ENCODE data around the gene KRT222. TPM values are rescaled to one million over a fixed set of nuclear protein-coding genes. Genes with fewer than 3 reads are reported as not detected.

Gene KRT222
- total and polyA plus RNA-seq, 2 of the 13 experiments (the other 11 are each of a cell fraction or from before 2014, with no cell fraction given), result not detected

GRCh38 chr17:40648384-40648968, 16.5 kb downstream of the KRT222 start (continued):
- TF ChIP-seq TEAD2 (CRISPR knock-in tag; IDR thresholded peaks at IDR 0.05) (no peak), CREB1 (IDR thresholded peaks at IDR 0.05) (no peak), CREB1 (CRISPR knock-in tag; IDR thresholded peaks at IDR 0.05) (no peak), ZBTB7A (CRISPR knock-in tag; IDR thresholded peaks at IDR 0.05) (peak; percentile 7; the same call in 1 of the 2 replicates), ZNF747 (CRISPR knock-in tag; IDR thresholded peaks at IDR 0.05; ENCODE audit: borderline replicate concordance) (0 out of 2 replicates have a peak, but pooled peaks have one; percentile 9), ZFP90 (CRISPR knock-in tag; IDR thresholded peaks at IDR 0.05; ENCODE audit: borderline replicate concordance) (peak; percentile 70; the same call in 1 of the 2 replicates), ZNF276 (CRISPR knock-in tag; IDR thresholded peaks at IDR 0.05; ENCODE audit: low read depth) (peak; percentile 12; the same call in 1 of the 2 replicates), ZNF670 (CRISPR knock-in tag; IDR thresholded peaks at IDR 0.05; ENCODE audit: borderline replicate concordance) (no peak), THAP9 (CRISPR knock-in tag; IDR thresholded peaks at IDR 0.05; ENCODE audit: borderline replicate concordance) (peak; percentile 38; the same call in 1 of the 2 replicates), YEATS2 (CRISPR knock-in tag; IDR thresholded peaks at IDR 0.05; ENCODE audit: borderline replicate concordance) (peak; percentile 59; the same call in 1 of the 2 replicates), ZNF280D (CRISPR knock-in tag; IDR thresholded peaks at IDR 0.05) (no peak), ZNF556 (CRISPR knock-in tag; IDR thresholded peaks at IDR 0.05; ENCODE audit: borderline replicate concordance) (peak; percentile 24; the same call in 1 of the 2 replicates), NFYC (CRISPR knock-in tag; IDR thresholded peaks at IDR 0.05) (no peak), NCOA2 (CRISPR knock-in tag; IDR thresholded peaks at IDR 0.05) (0 out of 2 replicates have a peak, but pooled peaks have one; percentile 14), RARA (CRISPR knock-in tag; IDR thresholded peaks at IDR 0.05) (no peak), TFAP4 (IDR thresholded peaks at IDR 0.05; ENCODE audit: borderline replicate concordance, low read depth) (peak; percentile 34; the same call in 1 of the 2 replicates), FOXO1 (CRISPR knock-in tag; IDR thresholded peaks at IDR 0.05) (peak; percentile 8; the same call in 1 of the 2 replicates), U2AF1 (optimal IDR thresholded peaks at IDR 0.05; ENCODE audit: low read depth, low read length) (no peak), SCMH1 (CRISPR knock-in tag; IDR thresholded peaks at IDR 0.05; ENCODE audit: borderline replicate concordance) (no peak)
- TF ChIP-seq, protein P1, sequence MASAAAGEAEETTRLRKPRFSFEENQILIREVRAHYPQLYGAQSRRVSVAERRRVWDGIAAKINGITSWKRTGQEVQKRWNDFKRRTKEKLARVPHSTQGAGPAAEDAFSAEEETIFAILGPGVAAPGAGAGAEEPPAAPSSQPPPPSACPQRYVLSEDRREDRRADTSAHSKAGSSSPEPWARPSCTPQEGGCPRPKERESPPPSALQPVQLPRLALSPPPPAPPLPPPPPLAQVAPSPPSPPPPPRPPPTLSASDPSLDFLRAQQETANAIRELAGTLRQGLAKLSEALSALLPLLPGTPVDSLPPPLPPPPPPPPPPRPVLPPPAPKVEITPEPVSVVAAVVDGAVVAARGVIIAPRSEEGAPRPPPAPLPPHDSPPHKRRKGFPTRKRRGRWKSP (CRISPR knock-in tag; IDR thresholded peaks at IDR 0.05), result peak; percentile 84; the same call in 1 of the 2 replicates

All from HepG2 (cell line).